DMS53 treated with DMSO at 0.1 percent for 48 hours (cell line): Measurements from ENCODE around the gene TRIM3.

ENCODE experiments used
- DNase-seq: peaks from one replicate; lab custom pipeline; 2025; ENCODE audit not compliant: unreplicated experiment; lab: John Stamatoyannopoulos, UW

Gene TRIM3

DNA sequence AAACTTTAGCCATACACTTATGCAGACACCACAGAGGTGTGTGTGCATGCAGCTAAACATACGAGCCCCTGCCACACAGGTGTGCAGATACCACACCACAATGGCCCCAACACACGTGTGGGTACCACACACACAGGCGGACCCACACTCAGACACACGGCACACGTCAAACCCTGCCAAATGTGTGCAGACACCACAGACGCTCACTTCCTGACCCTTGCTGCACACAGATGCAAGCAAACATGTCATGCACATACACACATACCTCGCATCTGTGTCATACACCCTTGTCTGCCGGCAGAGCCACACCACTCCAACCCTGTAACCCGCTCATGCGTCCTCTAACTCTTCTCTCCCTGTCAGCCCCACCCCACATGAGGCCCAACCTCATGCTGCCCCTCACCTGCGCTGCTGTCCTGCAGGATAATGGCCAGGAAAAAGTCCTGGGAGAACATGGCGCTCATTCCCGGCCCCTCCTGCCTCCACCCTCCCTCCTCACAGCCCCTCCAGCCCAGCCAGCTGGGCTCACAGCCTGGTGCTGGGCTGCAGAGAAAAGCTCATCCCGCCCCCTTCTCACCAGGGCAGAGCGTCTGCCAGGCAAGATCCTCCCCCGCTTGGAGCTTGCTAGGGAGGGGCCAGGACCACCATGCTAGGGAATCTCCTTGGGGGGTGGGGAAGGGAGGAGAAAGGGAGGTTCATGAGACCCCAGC is 69.2 kb downstream of the TRIM3 start:
- no peak for DNase-seq

DNA sequence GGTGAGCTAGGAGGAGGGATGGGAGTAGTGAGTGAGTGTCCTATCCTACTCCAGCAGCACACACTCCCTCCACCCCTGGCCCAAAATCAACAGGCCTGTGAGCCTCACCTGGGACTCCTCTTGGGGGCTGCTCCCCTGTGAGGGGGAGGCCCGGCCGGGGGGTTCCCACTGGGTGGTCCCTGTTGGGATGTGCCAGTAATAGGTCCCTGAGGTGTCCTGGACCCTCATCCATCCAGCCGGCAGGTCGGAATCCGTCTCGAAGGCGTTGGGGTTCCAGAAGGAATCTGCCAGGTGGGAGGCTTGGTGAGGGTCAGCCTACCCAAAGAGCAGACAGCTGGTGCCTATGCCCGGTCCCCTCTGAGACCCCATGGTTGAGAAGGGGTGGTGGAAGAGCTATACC is 70.2 kb downstream of the TRIM3 start:
- no peak for DNase-seq

DNA sequence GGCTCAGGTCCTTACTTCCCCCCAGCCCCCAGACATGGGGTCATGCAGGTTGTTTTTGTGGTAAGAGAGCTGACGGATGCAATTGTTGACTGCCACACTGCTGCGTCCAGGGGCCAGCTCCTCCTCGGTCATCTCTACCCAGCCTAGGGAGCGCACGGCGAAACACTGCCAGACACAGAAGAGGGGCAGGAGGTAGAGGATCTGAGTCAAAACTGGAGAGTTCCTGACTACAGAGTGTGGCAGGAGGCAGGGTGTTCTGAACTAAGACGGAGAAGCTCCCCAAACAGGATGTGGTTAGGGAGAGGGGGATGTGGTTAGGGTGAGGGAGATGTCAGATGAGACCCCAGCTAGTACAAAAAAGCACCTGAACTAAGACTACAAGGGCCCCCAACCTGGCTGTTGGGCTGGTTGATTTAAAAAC is 71.2 kb downstream of the TRIM3 start:
- DNase-seq = no peak

DNA sequence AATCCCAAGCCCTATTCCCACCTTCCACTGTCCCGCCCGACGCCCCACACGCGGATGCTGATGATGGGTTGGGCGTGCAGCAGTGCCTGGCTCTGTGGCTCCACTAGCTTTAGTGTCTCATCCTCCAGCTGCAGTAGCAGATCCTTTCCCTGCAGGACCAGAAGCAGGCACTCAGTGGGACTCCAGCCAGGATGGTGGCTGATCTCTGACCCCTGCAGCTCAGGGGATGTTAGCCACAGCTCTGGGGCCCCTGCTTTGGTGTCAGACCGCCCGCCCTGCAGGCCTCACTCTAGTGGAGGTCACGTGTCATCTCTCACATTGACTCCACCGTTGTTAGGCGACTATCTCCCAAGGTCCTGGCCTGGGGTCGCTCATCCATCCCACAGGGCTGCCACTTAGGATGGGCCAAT is 71.7 kb downstream of the TRIM3 start:
- no peak for DNase-seq

DNA sequence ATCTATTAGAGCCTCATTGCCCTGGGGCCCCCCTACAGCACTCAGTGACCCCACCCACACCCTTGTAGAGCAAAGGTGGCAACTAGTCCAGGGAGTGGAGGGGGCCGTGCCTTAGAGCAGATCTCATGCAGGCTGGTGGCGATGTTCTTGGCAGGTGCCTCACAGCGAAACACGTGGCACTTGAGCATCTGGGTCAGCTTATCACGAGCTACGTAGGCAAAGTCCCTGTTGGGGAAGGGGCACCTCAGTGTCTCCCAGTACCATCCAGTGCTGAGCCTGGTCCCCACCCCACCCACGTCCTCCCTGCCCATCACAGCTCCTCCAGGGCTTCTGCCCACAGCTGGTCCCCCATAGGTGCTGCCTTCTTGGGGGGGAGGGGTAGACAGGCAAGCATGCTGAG is 72.3 kb downstream of the TRIM3 start:
- no peak for DNase-seq

DNA sequence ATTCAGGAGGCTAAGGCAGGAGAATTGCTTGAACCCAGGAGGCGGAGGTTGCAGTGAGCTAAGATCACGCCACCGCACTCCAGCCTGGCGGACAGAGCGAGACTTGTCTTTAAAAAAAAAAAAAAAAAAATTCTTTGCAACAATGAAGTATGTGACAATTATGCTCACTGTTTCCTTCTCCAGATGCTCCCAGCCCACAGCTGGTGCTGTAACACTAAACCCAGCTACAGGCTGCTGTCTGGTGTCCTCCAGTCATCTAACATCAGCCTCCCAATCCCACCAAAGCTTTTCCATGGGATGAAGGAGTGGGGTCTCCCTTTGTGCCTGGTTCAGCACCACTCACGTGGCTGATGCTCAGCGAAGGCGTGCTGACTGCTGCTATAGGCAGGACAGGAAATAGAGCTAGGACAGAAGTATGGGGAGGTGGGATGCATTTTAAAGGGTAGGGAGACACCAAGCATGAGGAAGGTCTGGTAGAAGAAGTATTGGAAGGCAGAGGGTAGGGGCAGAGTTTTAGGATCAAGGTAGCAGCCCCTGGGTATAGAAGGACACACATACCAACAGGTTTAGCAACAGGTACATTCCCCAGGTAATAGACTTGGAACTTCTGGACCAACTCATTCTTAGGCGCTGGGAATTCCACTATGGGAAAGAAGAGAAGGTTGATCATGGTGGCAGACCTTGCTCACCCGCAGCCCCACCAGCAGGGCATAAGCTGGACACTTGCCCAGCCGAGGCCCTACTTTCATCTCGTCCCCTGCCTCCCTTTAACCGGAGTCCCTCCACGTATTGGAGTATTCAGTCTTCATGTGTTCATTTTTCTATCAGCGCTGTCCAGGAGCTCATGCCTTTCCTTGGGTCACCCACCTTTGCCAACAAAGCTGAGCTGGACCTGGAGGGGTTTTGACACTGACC is 73.1 kb downstream of the TRIM3 start:
- DNase-seq = no peak
